NCI-H82 treated with DMSO at 0.1 percent for 48 hours (cell line): ENCODE data around the gene ERAP2.

Source experiments
- DNase-seq: peaks from one replicate; lab custom pipeline; 2025; ENCODE audit not compliant: unreplicated experiment; lab: John Stamatoyannopoulos, UW

ERAP2 gene

GRCh38 chr5:96932026-96932425 is 55.7 kb downstream of the ERAP2 start:
- DNase-seq = no peak

- DNase-seq = no peak
These were observed 57.7 kb downstream of the ERAP2 start for GRCh38 chr5:96933764-96934707.

- peak; percentile 71 for DNase-seq
These were observed 58.6 kb downstream of the ERAP2 start for GRCh38 chr5:96934708-96935558.

DNA sequence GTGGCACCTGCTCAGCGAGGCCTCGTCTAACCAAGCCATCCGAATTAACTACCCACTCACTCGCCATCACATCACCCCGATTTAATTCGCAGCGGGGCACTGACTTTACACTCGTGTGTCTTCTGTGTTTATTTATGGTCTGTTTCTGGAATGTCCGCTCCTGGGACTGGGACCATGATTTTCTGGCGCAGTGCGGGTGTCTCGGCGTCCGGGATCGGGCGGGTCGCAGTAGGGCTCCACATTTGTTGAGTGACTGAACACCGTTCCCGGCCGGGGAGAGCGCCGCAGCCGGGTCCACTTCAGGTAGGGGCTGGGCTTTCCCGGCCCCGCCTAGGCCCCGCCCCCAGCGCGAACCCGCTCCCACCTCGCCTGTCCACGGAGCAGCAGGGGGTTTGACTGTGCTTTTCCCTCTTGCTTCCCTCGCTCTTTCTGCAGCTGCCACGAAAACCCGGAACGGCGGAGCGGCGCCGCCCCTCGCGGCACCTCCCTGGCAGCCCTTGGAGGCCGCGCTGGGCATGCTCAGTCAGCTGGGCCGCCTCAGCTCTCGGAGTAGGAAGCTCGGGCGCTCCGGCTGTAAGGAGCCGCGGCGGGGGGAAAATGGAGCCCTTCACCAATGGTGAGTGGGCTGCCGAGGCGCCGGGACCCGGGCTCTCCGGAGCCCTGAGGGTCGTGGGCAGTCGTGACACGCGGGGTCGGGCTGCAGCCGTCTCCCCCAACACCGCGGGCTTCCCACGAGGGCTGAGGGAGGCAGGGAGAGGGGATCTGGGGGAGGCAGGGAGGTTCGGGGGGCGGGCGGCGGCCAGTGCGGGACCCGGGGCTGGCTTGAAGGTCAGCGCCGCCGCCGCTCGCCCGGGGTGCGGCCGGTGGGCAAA is 59.5 kb downstream of the ERAP2 start, which contains the start of gene LNPEP:
TSS of gene LNPEP (plus strand) at position 522 of the 872 bp plus-strand sequence. CDS start at position 598, 76 bp downstream.
- DNase-seq = peak; percentile 91

- DNase-seq = no peak
These were observed 60.4 kb downstream of the ERAP2 start for GRCh38 chr5:96936431-96937320.

- no peak for DNase-seq
These were observed 64.3 kb downstream of the ERAP2 start for GRCh38 chr5:96940586-96940985.

DNA sequence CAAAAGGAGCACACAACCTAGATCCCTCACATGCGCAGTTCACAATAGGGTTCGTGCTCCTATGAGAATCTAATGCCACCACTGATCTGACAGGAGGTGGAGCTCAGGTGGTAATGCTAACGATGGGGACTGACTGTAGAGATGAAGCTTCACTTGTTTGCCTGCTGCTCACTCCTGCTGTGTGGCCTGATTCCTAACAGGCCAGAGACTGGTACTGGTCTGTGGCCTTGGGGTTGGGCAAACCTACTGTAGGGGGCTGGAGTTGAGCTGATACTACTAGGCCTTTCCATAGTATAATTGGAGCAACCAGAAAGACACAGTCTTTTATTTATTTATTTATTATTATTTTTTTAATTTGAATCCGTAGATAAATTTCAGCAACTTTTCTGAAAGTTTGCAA is 64.8 kb downstream of the ERAP2 start:
- no peak for DNase-seq

GRCh38 chr5:96942078-96942477 is 65.8 kb downstream of the ERAP2 start:
- no peak for DNase-seq

GRCh38 chr5:96942911-96943310 is 66.6 kb downstream of the ERAP2 start:
- DNase-seq = no peak

- DNase-seq = no peak
These were observed 67.5 kb downstream of the ERAP2 start for GRCh38 chr5:96943799-96944198.

GRCh38 chr5:96945144-96945897 is 69.0 kb downstream of the ERAP2 start:
- no peak for DNase-seq

DNA sequence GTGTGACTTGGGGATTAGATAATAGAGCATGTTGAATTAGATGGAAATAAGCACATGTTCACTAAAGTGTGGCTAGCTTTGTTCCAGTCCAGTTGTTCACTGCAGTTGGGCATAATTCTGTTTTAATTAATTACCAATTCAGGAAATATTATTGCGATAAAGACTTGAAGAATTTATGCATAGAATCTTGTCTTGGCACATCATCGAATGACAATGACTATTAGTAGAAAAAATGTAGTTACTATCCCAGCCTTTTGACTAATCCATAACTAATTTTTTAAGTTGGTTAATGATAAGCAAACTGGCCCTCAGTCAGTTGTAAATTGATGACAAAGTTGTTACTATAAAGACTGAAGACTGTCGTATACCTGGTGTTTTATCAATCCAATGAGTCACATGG is 70.1 kb downstream of the ERAP2 start:
- DNase-seq = no peak

DNA sequence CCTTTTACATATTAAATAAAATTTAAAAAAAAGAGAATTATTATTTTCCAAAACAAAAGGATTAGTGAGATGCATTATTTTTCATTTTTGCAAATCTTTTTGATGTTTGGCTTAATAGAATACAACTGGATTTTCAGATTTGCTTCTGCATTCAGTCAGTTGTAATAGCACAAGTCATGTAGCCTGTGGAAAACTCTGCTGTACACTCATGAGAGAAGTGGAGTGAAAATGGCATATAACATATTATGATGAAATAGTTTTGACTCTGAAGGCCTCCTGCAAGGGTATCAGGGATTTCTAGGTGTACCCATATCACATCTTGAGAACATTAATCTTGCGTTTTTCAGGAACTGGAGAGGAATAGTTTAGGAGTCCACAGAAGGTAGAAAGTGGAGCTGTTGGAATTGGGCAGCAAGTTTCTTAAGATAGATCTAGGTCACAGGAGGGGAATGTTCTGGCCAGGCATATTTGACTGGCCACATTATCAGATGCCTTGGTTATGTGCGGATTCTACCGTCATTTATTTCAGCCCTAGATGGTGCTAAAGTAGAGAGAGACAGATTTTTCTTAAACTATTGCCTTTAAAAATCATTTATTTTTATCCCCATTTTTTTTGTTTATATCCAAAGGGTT is 75.9 kb downstream of the ERAP2 start:
- no peak for DNase-seq

DNA sequence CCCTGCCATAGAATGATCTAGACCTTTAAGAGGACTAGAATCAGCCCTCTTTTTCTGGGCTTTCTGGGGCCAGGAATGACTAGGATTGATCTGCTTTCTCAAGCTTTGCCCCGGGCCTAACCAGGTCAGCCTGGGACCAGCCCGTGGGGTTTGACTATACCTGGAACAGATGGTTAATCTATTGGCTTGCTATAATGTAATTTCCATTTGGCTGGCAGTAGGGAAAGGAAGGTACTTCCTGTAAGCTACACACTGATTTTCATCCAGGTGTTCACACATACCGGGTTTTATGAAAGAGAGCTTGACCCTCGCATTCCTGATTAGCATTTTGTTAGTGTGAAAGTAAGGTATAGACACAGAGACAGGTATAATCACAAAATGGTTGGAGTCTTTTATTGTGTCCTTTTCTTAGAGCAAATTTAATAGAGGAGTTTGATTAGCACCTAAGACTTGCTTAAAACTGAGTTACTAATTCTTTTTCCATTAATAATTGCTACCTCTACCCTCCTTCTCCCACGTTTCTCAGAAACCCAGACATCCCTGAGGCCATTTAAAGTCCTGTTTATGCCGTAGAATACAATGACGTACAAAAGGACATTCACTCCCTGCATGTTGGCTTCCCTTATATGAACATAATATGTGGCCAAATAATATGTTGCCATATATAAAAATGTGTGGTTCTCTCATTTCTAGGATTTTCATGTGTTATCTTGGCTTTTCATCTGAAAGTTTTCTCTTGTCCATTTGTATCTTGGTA is 76.9 kb downstream of the ERAP2 start:
- DNase-seq = peak; percentile 23

DNA sequence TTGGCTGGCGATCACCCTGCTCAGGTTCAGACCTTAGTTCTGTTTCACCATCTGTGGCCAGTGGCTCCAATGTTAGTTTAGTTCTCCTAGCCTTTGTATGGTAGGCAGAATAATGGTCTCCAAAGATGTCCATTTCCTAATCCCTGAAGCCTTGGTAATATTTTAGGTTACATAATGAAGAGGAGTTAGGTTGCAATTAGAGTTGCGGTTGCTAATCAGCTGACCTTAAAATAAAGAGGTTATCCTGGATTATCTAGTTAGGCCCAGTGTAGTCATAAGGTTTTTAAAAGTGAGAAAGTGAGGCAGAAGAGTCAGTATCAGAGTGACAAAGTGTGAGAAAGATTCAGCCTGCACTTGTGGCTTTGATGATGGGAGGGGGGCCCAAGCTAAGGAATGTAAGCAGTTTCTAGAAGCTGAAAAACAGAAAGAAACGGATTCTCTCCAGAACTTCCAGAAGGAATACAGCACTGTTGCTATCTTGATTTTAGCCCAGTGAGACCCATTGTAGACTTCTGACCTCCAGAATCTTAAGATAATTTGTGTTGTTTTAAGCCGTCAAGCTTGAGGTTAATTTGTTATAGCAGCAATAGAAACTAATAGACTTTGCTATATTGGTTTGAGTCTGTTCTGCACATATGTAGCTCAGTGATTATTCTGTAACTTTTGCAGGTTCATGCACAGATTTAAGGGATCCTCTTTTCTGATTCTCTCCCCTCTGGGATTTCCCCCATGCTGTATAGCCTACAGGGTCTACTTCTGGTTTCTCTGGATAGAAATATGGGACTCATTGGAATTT is 81.2 kb downstream of the ERAP2 start:
- DNase-seq = no peak

DNA sequence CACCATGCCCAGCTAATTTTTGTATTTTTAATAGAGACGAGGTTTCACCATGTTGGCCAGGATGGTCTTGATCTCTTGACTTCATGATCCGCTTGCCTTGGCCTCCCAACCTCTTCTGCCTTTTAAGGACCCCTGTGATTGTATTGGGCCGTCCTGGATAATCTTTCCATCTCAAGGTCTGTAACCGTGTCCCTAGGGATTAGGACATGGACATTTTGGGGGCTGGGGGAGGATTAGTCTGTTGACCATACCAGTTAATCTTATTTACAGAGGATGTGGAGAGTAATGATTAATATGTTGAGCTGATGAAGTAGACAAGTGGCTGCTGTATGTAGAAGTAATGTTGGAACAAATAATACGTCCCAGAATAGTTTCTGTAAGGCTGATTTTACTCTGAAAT is 82.7 kb downstream of the ERAP2 start:
- DNase-seq = peak; percentile 87

- no peak for DNase-seq
These were observed 84.8 kb downstream of the ERAP2 start for GRCh38 chr5:96961053-96961452.
